Measurements from ENCODE around the gene WDR46. TPM values are rescaled to one million over a fixed set of nuclear protein-coding genes. Genes with fewer than 3 reads are reported as not detected.

The WDR46 gene
- total and polyA plus RNA-seq, 2 of the 8 experiments (the other 6 are each of a cell fraction or from before 2014, with no cell fraction given), result 69.7 to 91.0 TPM

DNA sequence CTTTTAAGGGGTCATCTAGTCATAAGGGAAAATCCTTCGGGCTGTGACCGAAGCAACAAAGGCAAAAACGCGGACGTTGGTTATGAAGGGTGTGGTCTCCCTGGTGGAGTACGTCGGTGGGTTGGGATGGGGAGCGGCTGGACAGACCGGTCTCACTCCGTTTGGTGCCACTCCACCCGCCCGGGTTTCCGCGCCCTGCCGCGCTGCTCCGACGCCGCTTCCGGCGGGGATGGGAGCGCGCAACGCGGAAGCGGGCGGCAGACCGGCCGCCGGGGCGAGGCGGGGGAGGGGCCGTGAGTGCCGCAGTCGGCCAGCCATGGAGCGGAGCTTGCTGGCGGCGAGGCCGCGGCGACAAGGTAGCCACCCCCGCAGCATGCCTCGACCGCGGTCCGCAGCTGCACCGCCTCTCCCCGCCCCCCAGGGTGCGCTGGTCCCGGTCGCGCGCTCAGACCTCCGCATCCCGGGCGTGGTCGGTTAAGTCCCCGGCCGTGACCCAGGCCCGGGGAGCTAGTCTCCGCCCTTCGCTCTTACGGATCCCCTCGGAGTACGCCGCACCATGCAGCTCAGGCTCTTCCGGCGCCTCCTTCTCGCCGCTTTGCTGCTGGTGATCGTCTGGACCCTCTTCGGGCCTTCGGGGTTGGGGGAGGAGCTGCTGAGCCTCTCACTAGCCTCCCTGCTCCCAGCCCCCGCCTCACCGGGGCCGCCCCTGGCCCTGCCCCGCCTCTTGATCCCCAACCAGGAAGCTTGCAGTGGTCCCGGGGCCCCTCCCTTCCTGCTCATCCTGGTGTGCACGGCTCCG, 12.0 kb downstream of the WDR46 start, which contains the start of gene B3GALT4:
B3GALT4 (plus strand) TSS at position 260 of the 799 bp plus-strand sequence; CDS start at position 557, 297 bp downstream.
- no peak within 1 kb of the TSS for H3K23ac ChIP-seq (ENCODE audit: insufficient read length)
- H2BK12ac ChIP-seq (ENCODE audit: low read depth, low read length), result peak within 1 kb of the TSS; percentile 65; the same call in 1 of the 2 replicates
- peaks cover 19 to 48% (median 41%) of the 10 kb centered on the region in 4 experiments; a peak in 7 of 8 replicates for H3K36me3 ChIP-seq (ENCODE audit: control insufficient read depth in 2 of 4, insufficient read depth in 4 of 4, low read length in 3 of 4)
- peak within 1 kb of the TSS in 3 of 4 experiments; percentile 41 to 59 (median 49); a peak in 6 of 7 replicates for H3K9ac ChIP-seq (replicated peaks in 1 of 4; ENCODE audit: extremely low read depth in 1 of 4, low read depth in 3 of 4, low read length in 3 of 4)
- peaks cover 22% of the 10 kb centered on the region for H3K23me2 ChIP-seq (ENCODE audit: low read depth, low read length)
- peak within 1 kb of the TSS; percentile 52 to 81 (median 59) for H3K4me3 ChIP-seq (ENCODE audit: extremely low read depth in 1 of 4, insufficient read depth in 2 of 4, low read depth in 3 of 4, low read length in 4 of 4)
- ChIA-PET CTCF (ENCODE audit: partially characterized antibody) (interaction anchor here (0.6 to 8.0 kb wide), 16 partner anchors 13 to 341 kb away, joined by 3 to 81 read pairs (median 3); partner anchors contain the start of genes PFDN6, RGL2, TAPBP and WDR46), POLR2A (ENCODE audit: partially characterized antibody) (interaction anchor here (0.6 to 12.0 kb wide), 39 partner anchors 8 to 417 kb away, joined by 3 to 337 read pairs (median 5); partner anchors contain the start of genes BRD2, CUTA, HSD17B8 and PFDN6)
- H4K5ac ChIP-seq (ENCODE audit: insufficient read length, low read depth, low read length), result peak within 1 kb of the TSS; percentile 84
- peak within 1 kb of the TSS; percentile 55; the same call in 1 of the 2 replicates for H3K27ac ChIP-seq (ENCODE audit: low read depth, low read length)
- peaks cover 3 to 35% (median 12%) of the 10 kb centered on the region in 4 experiments for H3K4me1 ChIP-seq (replicated peaks in 1 of 4; ENCODE audit: control insufficient read depth in 3 of 4, insufficient read depth in 4 of 4, low read length in 3 of 4)
- H2BK20ac ChIP-seq (ENCODE audit: low read length), result no peak within 1 kb of the TSS
- no peak within 1 kb of the TSS for H2AFZ ChIP-seq (ENCODE audit: low read length)
- H3K27me3 ChIP-seq (replicated peaks in 1 of 4; ENCODE audit: control insufficient read depth in 3 of 4, extremely low read depth in 1 of 4, insufficient read depth in 3 of 4, low read length in 3 of 4), result no peaks in the 10 kb centered on the region
- H3K4me2 ChIP-seq (ENCODE audit: insufficient read depth in 1 of 2, low read depth in 2 of 2, low read length in 2 of 2), result peak within 1 kb of the TSS; percentile 86 to 96
- no peaks in the 10 kb centered on the region for H3K9me3 ChIP-seq (ENCODE audit: insufficient read depth in 2 of 2, low read depth in 1 of 2, low read length in 1 of 2)
- H2BK120ac ChIP-seq (replicated peaks; ENCODE audit: low read depth, low read length), result no peak within 1 kb of the TSS
- peak within 1 kb of the TSS; percentile 66 for H3K4ac ChIP-seq (replicated peaks; ENCODE audit: insufficient read length, low read depth, low read length)
- H3K79me1 ChIP-seq (ENCODE audit: low read depth, low read length), result peaks cover 6% of the 10 kb centered on the region; the same call in 1 of the 2 replicates
- no peak within 1 kb of the TSS for H3K14ac ChIP-seq (ENCODE audit: insufficient read length)
- peak within 1 kb of the TSS; percentile 33 for H3K56ac ChIP-seq (replicated peaks; ENCODE audit: insufficient read length, low read depth, low read length)
- H2AK5ac ChIP-seq (ENCODE audit: low read depth, low read length), result no peak within 1 kb of the TSS
- peak within 1 kb of the TSS; percentile 58 for H4K91ac ChIP-seq (replicated peaks; ENCODE audit: insufficient read length, low read length)
- H3K18ac ChIP-seq (ENCODE audit: extremely low read depth, low read length), result peak within 1 kb of the TSS; percentile 91
- peak within 1 kb of the TSS; percentile 79 for H4K8ac ChIP-seq (ENCODE audit: extremely low read depth, insufficient read depth, low read length)
- H2BK5ac ChIP-seq (ENCODE audit: low read depth, low read length), result peak within 1 kb of the TSS; percentile 86
- H3K79me2 ChIP-seq (ENCODE audit: control insufficient read depth in 1 of 2, insufficient read depth in 2 of 2, low read length in 2 of 2), result peaks cover 25 to 34% of the 10 kb centered on the region in 2 experiments
- H2BK15ac ChIP-seq (ENCODE audit: low read length), result no peak within 1 kb of the TSS; the same call in 1 of the 2 replicates
- WGBS, 2 experiments (ENCODE audit: extremely low coverage in 1 of 2, insufficient coverage in 1 of 2, insufficient read length in 1 of 2, insufficient replicate concordance in 2 of 2, low coverage in 1 of 2, low lambda C conversion rate in 2 of 2, missing lambda C conversion rate in 1 of 2), result 4% methylated on average over 63 of the region's 80 CpGs; no CpG with 5 or more reads in 1 of the 2 experiments
- peaks cover 13 to 19% of the 10 kb centered on the region in 2 experiments for H4K20me1 ChIP-seq (replicated peaks in 1 of 2; ENCODE audit: control insufficient read depth in 1 of 2, insufficient read depth in 2 of 2, low read length in 2 of 2)
- FAIRE-seq (no peak), DNase-seq (ENCODE audit: low read depth in 1 of 2, low spot score in 2 of 2) (peak; percentile 86 to 89)
- peak in 1 of 2 experiments; percentile 93; a peak in 2 of 3 replicates for TF ChIP-seq POLR2A (IDR thresholded peaks at IDR 0.05; ENCODE audit: control extremely low read depth in 1 of 2, low read depth in 2 of 2, low read length in 2 of 2)
- peak; percentile 33; the same call in 1 of the 2 replicates for TF ChIP-seq TBP (IDR thresholded peaks at IDR 0.05; ENCODE audit: low read depth, low read length)
- no peak; the same call in 1 of the 2 replicates for TF ChIP-seq PHF8 (conservative IDR thresholded peaks at IDR 0.05; ENCODE audit: low read depth, low read length)
- peak; percentile 79; the same call in 1 of the 2 replicates for TF ChIP-seq EGR1 (IDR thresholded peaks at IDR 0.05; ENCODE audit: borderline replicate concordance, low read depth, low read length)
- no peak for TF ChIP-seq SAP30 (IDR thresholded peaks at IDR 0.05; ENCODE audit: insufficient read depth, insufficient replicate concordance, low read length)
- TF ChIP-seq RNF2 (IDR thresholded peaks at IDR 0.05; ENCODE audit: borderline replicate concordance, low read depth, low read length, missing control alignments, poor library complexity, severe bottlenecking), result no peak
- TF ChIP-seq KDM1A (IDR thresholded peaks at IDR 0.05; ENCODE audit: borderline replicate concordance, low read length), result no peak
- no peak for TF ChIP-seq JUN (IDR thresholded peaks at IDR 0.05; ENCODE audit: low read depth, low read length)
- peak; percentile 84 for TF ChIP-seq ASH2L (IDR thresholded peaks at IDR 0.05; ENCODE audit: low read length)
- peak; percentile 46 for TF ChIP-seq CTBP2 (IDR thresholded peaks at IDR 0.05; ENCODE audit: borderline replicate concordance, insufficient read depth, insufficient read length, low read length)
